Measurements from ENCODE around the gene ANKK1. TPM values are rescaled to one million over a fixed set of nuclear protein-coding genes. Genes with fewer than 3 reads are reported as not detected.

Gene ANKK1
- total RNA-seq, 1 donor from 2014 or later = 0.50 TPM

DNA sequence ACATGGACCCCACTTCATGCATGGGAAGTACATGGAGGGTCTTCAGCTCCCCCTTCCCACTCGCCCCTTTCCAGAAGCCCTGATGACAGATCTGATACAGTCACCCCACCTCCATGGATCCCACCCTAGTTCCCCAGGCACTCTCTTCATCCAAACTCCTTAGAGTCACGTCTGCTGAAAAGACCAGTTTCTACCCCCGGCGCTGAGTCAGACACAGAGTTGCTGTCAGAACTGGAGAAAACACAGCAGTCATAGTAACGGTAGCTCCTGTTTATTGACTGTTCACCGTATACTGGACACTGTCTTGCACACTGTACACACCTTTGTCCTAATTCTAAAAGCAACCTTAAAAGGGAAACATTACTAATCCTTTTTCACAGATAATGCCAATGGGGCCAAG lies 58.5 kb downstream of the ANKK1 start:
- Histone ChIP-seq H3K36me3 (ENCODE audit: control insufficient read depth, insufficient read depth, low read length) (no peaks in the 10 kb centered on the region), H3K27me3 (ENCODE audit: control insufficient read depth, insufficient read depth, low read length) (peaks cover 4% of the 10 kb centered on the region), H3K4me3 (ENCODE audit: low read depth, low read length) (no peak overlapping the region)
- TF ChIP-seq, protein P1, sequence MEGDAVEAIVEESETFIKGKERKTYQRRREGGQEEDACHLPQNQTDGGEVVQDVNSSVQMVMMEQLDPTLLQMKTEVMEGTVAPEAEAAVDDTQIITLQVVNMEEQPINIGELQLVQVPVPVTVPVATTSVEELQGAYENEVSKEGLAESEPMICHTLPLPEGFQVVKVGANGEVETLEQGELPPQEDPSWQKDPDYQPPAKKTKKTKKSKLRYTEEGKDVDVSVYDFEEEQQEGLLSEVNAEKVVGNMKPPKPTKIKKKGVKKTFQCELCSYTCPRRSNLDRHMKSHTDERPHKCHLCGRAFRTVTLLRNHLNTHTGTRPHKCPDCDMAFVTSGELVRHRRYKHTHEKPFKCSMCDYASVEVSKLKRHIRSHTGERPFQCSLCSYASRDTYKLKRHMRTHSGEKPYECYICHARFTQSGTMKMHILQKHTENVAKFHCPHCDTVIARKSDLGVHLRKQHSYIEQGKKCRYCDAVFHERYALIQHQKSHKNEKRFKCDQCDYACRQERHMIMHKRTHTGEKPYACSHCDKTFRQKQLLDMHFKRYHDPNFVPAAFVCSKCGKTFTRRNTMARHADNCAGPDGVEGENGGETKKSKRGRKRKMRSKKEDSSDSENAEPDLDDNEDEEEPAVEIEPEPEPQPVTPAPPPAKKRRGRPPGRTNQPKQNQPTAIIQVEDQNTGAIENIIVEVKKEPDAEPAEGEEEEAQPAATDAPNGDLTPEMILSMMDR (IDR thresholded peaks at IDR 0.05; ENCODE audit: insufficient read depth, low read length, poor library complexity, severe bottlenecking) = no peak
- no peak for DNase-seq (ENCODE audit: low read depth)

DNA sequence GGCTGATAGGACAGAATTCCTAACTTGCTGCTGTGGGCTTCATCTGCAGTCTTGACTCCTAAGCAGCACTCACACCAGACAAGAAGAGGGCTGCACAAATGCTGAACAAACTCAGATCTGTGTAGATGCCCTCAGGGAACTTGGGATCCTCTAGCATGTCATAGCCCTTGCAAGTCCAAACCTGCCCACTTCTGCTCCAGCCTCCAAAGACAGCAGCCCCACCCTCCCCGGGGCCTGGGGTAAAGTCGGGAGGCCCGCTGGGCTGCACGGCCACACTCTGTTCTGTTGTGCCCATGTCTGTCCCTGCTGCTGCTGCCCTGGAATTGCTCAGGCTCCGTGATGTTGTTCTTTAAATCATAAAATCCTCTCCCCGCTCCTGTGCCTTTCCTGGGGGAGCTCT lies 59.4 kb downstream of the ANKK1 start:
- H3K27me3 ChIP-seq (ENCODE audit: control insufficient read depth, insufficient read depth, low read length) = peaks cover 4% of the 10 kb centered on the region
- H3K36me3 ChIP-seq (ENCODE audit: control insufficient read depth, insufficient read depth, low read length) = no peaks in the 10 kb centered on the region
- TF ChIP-seq, protein P1 (IDR thresholded peaks at IDR 0.05; ENCODE audit: insufficient read depth, low read length, poor library complexity, severe bottlenecking) = no peak
- DNase-seq (ENCODE audit: low read depth) = no peak
- no peak overlapping the region for H3K4me3 ChIP-seq (ENCODE audit: low read depth, low read length)

DNA sequence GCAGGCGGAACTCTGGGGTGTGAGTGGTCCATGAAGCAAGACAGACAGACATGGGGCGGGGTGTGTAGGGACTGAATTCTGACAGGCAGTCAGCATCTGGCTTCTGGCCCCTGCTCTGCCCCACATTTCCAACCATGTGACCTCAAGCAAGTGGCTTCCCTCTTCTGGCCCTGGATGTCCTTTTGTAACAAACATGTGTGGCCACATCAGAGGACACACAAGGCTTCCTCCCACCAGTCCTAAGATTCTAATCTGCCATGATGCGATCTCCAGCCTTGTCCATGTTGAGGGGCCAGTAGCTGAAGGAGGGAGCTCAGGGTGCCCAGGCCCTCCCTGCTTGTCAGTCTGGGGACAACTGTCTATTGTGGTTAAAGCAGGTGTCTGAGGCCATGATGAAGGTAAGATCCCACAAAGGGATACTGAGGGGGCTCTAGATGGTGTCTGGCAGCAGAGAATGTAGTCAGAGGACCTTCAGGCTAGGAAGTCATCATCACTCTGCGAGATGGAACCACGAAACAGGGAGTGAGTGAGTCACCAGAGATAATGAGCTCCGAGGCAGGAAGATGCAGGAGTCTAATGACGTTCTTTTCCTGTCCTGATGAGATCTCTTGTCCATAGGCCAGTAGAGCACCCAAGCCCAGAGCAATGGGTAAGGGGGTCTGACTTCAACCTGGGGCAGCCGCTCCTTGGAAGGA lies 60.2 kb downstream of the ANKK1 start:
- peaks cover 4% of the 10 kb centered on the region for H3K27me3 ChIP-seq (ENCODE audit: control insufficient read depth, insufficient read depth, low read length)
- TF ChIP-seq, protein P1 (IDR thresholded peaks at IDR 0.05; ENCODE audit: insufficient read depth, low read length, poor library complexity, severe bottlenecking) = no peak
- no peak for DNase-seq (ENCODE audit: low read depth)
- H3K4me3 ChIP-seq (ENCODE audit: low read depth, low read length) = no peak overlapping the region
- no peaks in the 10 kb centered on the region for H3K36me3 ChIP-seq (ENCODE audit: control insufficient read depth, insufficient read depth, low read length)

DNA sequence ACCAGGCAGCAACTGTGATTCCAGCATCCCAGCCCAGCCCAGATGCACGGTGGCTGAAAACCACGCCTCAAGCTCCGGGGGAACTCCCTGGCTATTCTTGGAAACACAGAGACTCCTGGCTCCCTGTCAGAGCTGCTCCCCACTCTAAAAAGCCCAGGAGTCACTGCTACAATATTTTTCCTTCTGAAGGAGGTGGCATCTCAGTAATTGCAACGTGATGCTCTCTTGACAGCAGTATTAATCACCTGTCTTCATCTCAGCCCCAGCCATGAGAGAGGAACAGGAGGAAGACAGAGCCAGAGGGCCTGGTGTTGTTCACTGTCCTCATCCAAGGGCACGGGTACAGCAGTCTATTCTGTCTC lies 60.7 kb downstream of the ANKK1 start:
- DNase-seq (ENCODE audit: low read depth) = no peak
- H3K4me3 ChIP-seq (ENCODE audit: low read depth, low read length) = no peak overlapping the region
- H3K36me3 ChIP-seq (ENCODE audit: control insufficient read depth, insufficient read depth, low read length) = no peaks in the 10 kb centered on the region
- TF ChIP-seq, protein P1 (IDR thresholded peaks at IDR 0.05; ENCODE audit: insufficient read depth, low read length, poor library complexity, severe bottlenecking) = no peak
- peaks cover 4% of the 10 kb centered on the region for H3K27me3 ChIP-seq (ENCODE audit: control insufficient read depth, insufficient read depth, low read length)

DNA sequence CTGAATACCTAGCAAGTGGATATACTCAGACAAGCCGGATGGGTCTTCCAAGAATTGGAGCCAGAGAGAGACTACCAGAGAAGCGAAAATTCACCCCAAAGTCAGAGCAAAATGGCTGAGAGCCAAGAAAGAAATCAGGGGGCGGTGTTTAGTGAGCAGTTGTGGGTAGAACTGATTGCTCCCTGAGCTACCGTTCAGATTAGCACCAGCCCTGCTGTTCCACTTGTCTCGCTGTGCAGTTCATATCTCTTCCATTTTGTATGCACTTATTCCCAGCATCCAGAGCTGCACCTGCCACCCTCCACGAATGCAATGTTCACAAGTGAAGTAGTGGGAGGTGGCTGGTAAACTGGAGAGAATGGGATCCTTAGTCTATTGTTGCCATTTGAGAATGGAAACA lies 62.2 kb downstream of the ANKK1 start:
- peaks cover 4% of the 10 kb centered on the region for H3K27me3 ChIP-seq (ENCODE audit: control insufficient read depth, insufficient read depth, low read length)
- no peaks in the 10 kb centered on the region for H3K36me3 ChIP-seq (ENCODE audit: control insufficient read depth, insufficient read depth, low read length)
- H3K4me3 ChIP-seq (ENCODE audit: low read depth, low read length) = no peak overlapping the region
- TF ChIP-seq, protein P1 (IDR thresholded peaks at IDR 0.05; ENCODE audit: insufficient read depth, low read length, poor library complexity, severe bottlenecking) = no peak
- DNase-seq (ENCODE audit: low read depth) = no peak

Other genes starting within 250 kb of the ANKK1 start
- gene TTC12, start 73.2 kb upstream of the ANKK1 start, total RNA-seq = 15.2 and 17.1 TPM in 2 replicates
- gene DRD2, start 87.6 kb downstream of the ANKK1 start, total RNA-seq = 0.42 and 7.4 TPM in 2 replicates

All from kidney epithelial cell (primary cell).